SIG-M5 (cell line): ENCODE measurements around the gene OTX1.
A peak's percentile ranks its signal among the peaks of the same experiment; 100 is the strongest.
"Not testable (repeated sequence)": the region's sequence is repeated elsewhere in the genome, so short reads cannot be mapped to it uniquely, and the experiment has no call there.

ENCODE experiments used
- DNase-seq: peaks from one replicate; lab custom pipeline; 2025; lab: John Stamatoyannopoulos, UW

The OTX1 gene

GRCh38 chr2:63050334-63051041 is at the start of gene OTX1:
TSS of gene OTX1 (plus strand) at chr2:63050830. CDS start at chr2:63052991, 2,161 bp downstream.
- DNase-seq = peak; percentile 23

GRCh38 chr2:63001576-63001975 is 49.1 kb upstream of the OTX1 start:
- DNase-seq = no peak

- DNase-seq = no peak
Measured at GRCh38 chr2:63003351-63003750, 47.3 kb upstream of the OTX1 start.

GRCh38 chr2:63007813-63008458 is 42.7 kb upstream of the OTX1 start:
- no peak for DNase-seq

- no peak for DNase-seq
Measured at GRCh38 chr2:63008838-63009237, 41.8 kb upstream of the OTX1 start.

GRCh38 chr2:63009490-63009889 is 41.1 kb upstream of the OTX1 start:
- DNase-seq = no peak

- no peak for DNase-seq
Measured at GRCh38 chr2:63012541-63012940, 38.1 kb upstream of the OTX1 start.

GRCh38 chr2:63013438-63013837 is 37.2 kb upstream of the OTX1 start:
- DNase-seq = no peak

- no peak for DNase-seq
Measured at GRCh38 chr2:63015389-63015788, 35.2 kb upstream of the OTX1 start.

- no peak for DNase-seq
Measured at GRCh38 chr2:63018439-63018838, 32.2 kb upstream of the OTX1 start.

- DNase-seq = not testable (repeated sequence)
Measured at GRCh38 chr2:63019686-63020085, 30.9 kb upstream of the OTX1 start.

- no peak for DNase-seq
Measured at GRCh38 chr2:63023444-63023843, 27.2 kb upstream of the OTX1 start.

GRCh38 chr2:63027220-63027619 is 23.4 kb upstream of the OTX1 start:
- no peak for DNase-seq

GRCh38 chr2:63029058-63029457 is 21.6 kb upstream of the OTX1 start:
- DNase-seq = no peak

- DNase-seq = no peak
Measured at GRCh38 chr2:63034526-63034925, 16.1 kb upstream of the OTX1 start.

GRCh38 chr2:63035169-63035568 is 15.5 kb upstream of the OTX1 start:
- DNase-seq = no peak

GRCh38 chr2:63035660-63036059 is 15.0 kb upstream of the OTX1 start:
- no peak for DNase-seq

GRCh38 chr2:63038034-63038433 is 12.6 kb upstream of the OTX1 start:
- DNase-seq = no peak

- DNase-seq = no peak
Measured at GRCh38 chr2:63040586-63040985, 10.0 kb upstream of the OTX1 start.

- DNase-seq = no peak
Measured at GRCh38 chr2:63041592-63041991, 9.0 kb upstream of the OTX1 start.

- no peak for DNase-seq
Measured at GRCh38 chr2:63044362-63045327, 6.0 kb upstream of the OTX1 start.

- DNase-seq = no peak
Measured at GRCh38 chr2:63046552-63046951, 4.1 kb upstream of the OTX1 start.

GRCh38 chr2:63046961-63047320 is 3.7 kb upstream of the OTX1 start:
- no peak for DNase-seq
